Measurements from ENCODE around the gene TRPM5.

Gene TRPM5

GRCh38 chr11:2408671-2409070 is 35.6 kb downstream of the TRPM5 start:
- WGBS, result 78% methylated on average over 8 of the region's 11 CpGs
- no peak overlapping the region for H2AFZ ChIP-seq (ENCODE audit: low read depth, low read length)
- no peak overlapping the region for H2BK12ac ChIP-seq (ENCODE audit: low read length in 2 of 2)
- H3K27ac ChIP-seq (ENCODE audit: low read length, poor library complexity, severe bottlenecking), result no peak overlapping the region
- peaks cover 8 to 13% of the 10 kb centered on the region in 2 experiments for H3K36me3 ChIP-seq (ENCODE audit: control insufficient read depth in 1 of 2, insufficient read depth in 2 of 2, low read depth in 1 of 2, low read length in 2 of 2)
- H3K14ac ChIP-seq (ENCODE audit: low read length in 2 of 2), result no peak overlapping the region
- peaks cover 12% of the 10 kb centered on the region for H3K4me1 ChIP-seq (ENCODE audit: control insufficient read depth, insufficient read depth, low read depth, low read length)
- no peak overlapping the region for H3K9ac ChIP-seq (ENCODE audit: low read length)
- no peak overlapping the region for H3K4me2 ChIP-seq (ENCODE audit: low read length, poor library complexity, severe bottlenecking)
- H3K18ac ChIP-seq (ENCODE audit: low read depth in 1 of 2, low read length in 2 of 2), result no peak overlapping the region
- H2BK120ac ChIP-seq (ENCODE audit: low read depth, low read length), result no peak overlapping the region
- H3K23ac ChIP-seq (ENCODE audit: low read length in 2 of 2), result no peak overlapping the region
- no peak for DNase-seq
- H3K4me3 ChIP-seq (ENCODE audit: insufficient read depth in 1 of 2, low read depth in 1 of 2, low read length in 2 of 2), result no peak overlapping the region
- no peak overlapping the region for H2BK15ac ChIP-seq (ENCODE audit: low read depth, poor library complexity, severe bottlenecking)
- no peak overlapping the region for H4K91ac ChIP-seq (ENCODE audit: low read length)
- H3K79me1 ChIP-seq (replicated peaks; ENCODE audit: low read length, poor library complexity, severe bottlenecking), result no peaks in the 10 kb centered on the region
- H3K4ac ChIP-seq (ENCODE audit: low read depth in 1 of 2, low read length in 2 of 2), result no peak overlapping the region
- H3K9me3 ChIP-seq (ENCODE audit: control insufficient read depth, low read length), result no peaks in the 10 kb centered on the region
- H2AK5ac ChIP-seq (ENCODE audit: low read length, severe bottlenecking), result no peak overlapping the region
- peaks cover 40% of the 10 kb centered on the region in 2 experiments for H3K27me3 ChIP-seq (ENCODE audit: control insufficient read depth in 1 of 2, insufficient read depth in 1 of 2, low read length in 2 of 2)
- no peak overlapping the region for H4K8ac ChIP-seq (ENCODE audit: low read length)
- H2BK5ac ChIP-seq (ENCODE audit: low read depth, low read length, poor library complexity, severe bottlenecking), result no peak overlapping the region

- no peak overlapping the region for H3K4me2 ChIP-seq (ENCODE audit: low read length, poor library complexity, severe bottlenecking)
Measured at GRCh38 chr11:2406878-2407410, 37.4 kb downstream of the TRPM5 start.

GRCh38 chr11:2406451-2406850 is 37.9 kb downstream of the TRPM5 start:
- Histone ChIP-seq H3K18ac (ENCODE audit: low read depth in 1 of 2, low read length in 2 of 2) (no peak overlapping the region), H3K79me1 (replicated peaks; ENCODE audit: low read length, poor library complexity, severe bottlenecking) (peaks cover 12% of the 10 kb centered on the region), H3K4me3 (ENCODE audit: insufficient read depth in 1 of 2, low read depth in 1 of 2, low read length in 2 of 2) (no peak overlapping the region), H3K14ac (ENCODE audit: low read length in 2 of 2) (no peak overlapping the region), H3K23ac (ENCODE audit: low read length in 2 of 2) (no peak overlapping the region), H2BK120ac (ENCODE audit: low read depth, low read length) (no peak overlapping the region), H2BK12ac (ENCODE audit: low read length in 2 of 2) (no peak overlapping the region), H3K4ac (ENCODE audit: low read depth in 1 of 2, low read length in 2 of 2) (no peak overlapping the region), H4K8ac (ENCODE audit: low read length) (no peak overlapping the region), H4K91ac (ENCODE audit: low read length) (no peak overlapping the region), H2BK15ac (ENCODE audit: low read depth, poor library complexity, severe bottlenecking) (no peak overlapping the region), H3K9ac (ENCODE audit: low read length) (no peak overlapping the region), H2BK5ac (ENCODE audit: low read depth, low read length, poor library complexity, severe bottlenecking) (no peak overlapping the region), H3K4me1 (ENCODE audit: control insufficient read depth, insufficient read depth, low read depth, low read length) (peaks cover 24% of the 10 kb centered on the region), H2AK5ac (ENCODE audit: low read length, severe bottlenecking) (no peak overlapping the region), H2AFZ (ENCODE audit: low read depth, low read length) (no peak overlapping the region), H3K36me3 (ENCODE audit: control insufficient read depth in 1 of 2, insufficient read depth in 2 of 2, low read depth in 1 of 2, low read length in 2 of 2) (peaks cover 24 to 32% of the 10 kb centered on the region in 2 experiments), H3K4me2 (ENCODE audit: low read length, poor library complexity, severe bottlenecking) (no peak overlapping the region), H3K27ac (ENCODE audit: low read length, poor library complexity, severe bottlenecking) (no peak overlapping the region), H3K9me3 (ENCODE audit: control insufficient read depth, low read length) (no peaks in the 10 kb centered on the region), H3K27me3 (ENCODE audit: control insufficient read depth in 1 of 2, insufficient read depth in 1 of 2, low read length in 2 of 2) (peaks cover 34 to 40% of the 10 kb centered on the region in 2 experiments)
- WGBS, result 86% methylated on average over 14 of the region's 14 CpGs
- no peak for DNase-seq

More at GRCh38 chr11:2406878-2407410, 37.4 kb downstream of the TRPM5 start:
- Histone ChIP-seq H2AK5ac (ENCODE audit: low read length, severe bottlenecking) (no peak overlapping the region), H2BK120ac (ENCODE audit: low read depth, low read length) (no peak overlapping the region), H3K9ac (ENCODE audit: low read length) (no peak overlapping the region), H3K18ac (ENCODE audit: low read depth in 1 of 2, low read length in 2 of 2) (no peak overlapping the region), H2AFZ (ENCODE audit: low read depth, low read length) (no peak overlapping the region), H3K79me1 (replicated peaks; ENCODE audit: low read length, poor library complexity, severe bottlenecking) (peaks cover 12% of the 10 kb centered on the region), H2BK15ac (ENCODE audit: low read depth, poor library complexity, severe bottlenecking) (peak overlapping the region; percentile 8), H4K91ac (ENCODE audit: low read length) (no peak overlapping the region), H4K8ac (ENCODE audit: low read length) (no peak overlapping the region), H3K23ac (ENCODE audit: low read length in 2 of 2) (no peak overlapping the region), H3K4me1 (ENCODE audit: control insufficient read depth, insufficient read depth, low read depth, low read length) (peaks cover 19% of the 10 kb centered on the region), H3K27ac (ENCODE audit: low read length, poor library complexity, severe bottlenecking) (no peak overlapping the region), H3K4me3 (ENCODE audit: insufficient read depth in 1 of 2, low read depth in 1 of 2, low read length in 2 of 2) (no peak overlapping the region), H2BK12ac (ENCODE audit: low read length in 2 of 2) (no peak overlapping the region), H3K4ac (ENCODE audit: low read depth in 1 of 2, low read length in 2 of 2) (no peak overlapping the region), H3K36me3 (ENCODE audit: control insufficient read depth in 1 of 2, insufficient read depth in 2 of 2, low read depth in 1 of 2, low read length in 2 of 2) (peaks cover 24 to 31% of the 10 kb centered on the region in 2 experiments), H3K14ac (ENCODE audit: low read length in 2 of 2) (no peak overlapping the region), H3K9me3 (ENCODE audit: control insufficient read depth, low read length) (no peaks in the 10 kb centered on the region), H2BK5ac (ENCODE audit: low read depth, low read length, poor library complexity, severe bottlenecking) (no peak overlapping the region), H3K27me3 (ENCODE audit: control insufficient read depth in 1 of 2, insufficient read depth in 1 of 2, low read length in 2 of 2) (peaks cover 36 to 40% of the 10 kb centered on the region in 2 experiments)
- WGBS, result 91% methylated on average over 24 of the region's 24 CpGs
- no peak for DNase-seq

- DNase-seq, result no peak
- Histone ChIP-seq H3K9ac (ENCODE audit: low read length) (no peak overlapping the region), H2BK15ac (ENCODE audit: low read depth, poor library complexity, severe bottlenecking) (no peak overlapping the region), H3K4me3 (ENCODE audit: insufficient read depth in 1 of 2, low read depth in 1 of 2, low read length in 2 of 2) (no peak overlapping the region), H3K36me3 (ENCODE audit: control insufficient read depth in 1 of 2, insufficient read depth in 2 of 2, low read depth in 1 of 2, low read length in 2 of 2) (peaks cover 24 to 34% of the 10 kb centered on the region in 2 experiments), H3K79me1 (replicated peaks; ENCODE audit: low read length, poor library complexity, severe bottlenecking) (peaks cover 12% of the 10 kb centered on the region), H3K4ac (ENCODE audit: low read depth in 1 of 2, low read length in 2 of 2) (no peak overlapping the region), H2AFZ (ENCODE audit: low read depth, low read length) (no peak overlapping the region), H3K4me2 (ENCODE audit: low read length, poor library complexity, severe bottlenecking) (no peak overlapping the region), H4K8ac (ENCODE audit: low read length) (peak overlapping the region; percentile 32), H4K91ac (ENCODE audit: low read length) (no peak overlapping the region), H3K4me1 (ENCODE audit: control insufficient read depth, insufficient read depth, low read depth, low read length) (peaks cover 26% of the 10 kb centered on the region), H3K23ac (ENCODE audit: low read length in 2 of 2) (no peak overlapping the region), H3K14ac (ENCODE audit: low read length in 2 of 2) (no peak overlapping the region), H3K27ac (ENCODE audit: low read length, poor library complexity, severe bottlenecking) (no peak overlapping the region), H3K27me3 (ENCODE audit: control insufficient read depth in 1 of 2, insufficient read depth in 1 of 2, low read length in 2 of 2) (peaks cover 20 to 26% of the 10 kb centered on the region in 2 experiments), H2AK5ac (ENCODE audit: low read length, severe bottlenecking) (no peak overlapping the region), H2BK120ac (ENCODE audit: low read depth, low read length) (no peak overlapping the region), H2BK5ac (ENCODE audit: low read depth, low read length, poor library complexity, severe bottlenecking) (no peak overlapping the region), H2BK12ac (ENCODE audit: low read length in 2 of 2) (no peak overlapping the region), H3K9me3 (ENCODE audit: control insufficient read depth, low read length) (no peaks in the 10 kb centered on the region), H3K18ac (ENCODE audit: low read depth in 1 of 2, low read length in 2 of 2) (no peak overlapping the region)
- WGBS, result 88% methylated on average over 12 of the region's 12 CpGs
Measured at GRCh38 chr11:2404735-2405196, 39.5 kb downstream of the TRPM5 start.
